HG02571 (cell line): ENCODE results near the gene CNN3.

Experiments used
- ATAC-seq: cut with Tn5 transposase; IDR thresholded peaks from one replicate; pipeline ENCODE4 v1.9.1; 2021; ENCODE audit warnings: mild to moderate bottlenecking, moderate library complexity; ENCODE audit not compliant: unreplicated experiment

CNN3 gene

GRCh38 chr1:94926915-94927404 is at the start of gene CNN3:
Gene CNN3, minus strand, starts transcription at chr1:94927110. Its CDS starts 216 bp downstream, at chr1:94926894.
- peak; percentile 90 for ATAC-seq

DNA sequence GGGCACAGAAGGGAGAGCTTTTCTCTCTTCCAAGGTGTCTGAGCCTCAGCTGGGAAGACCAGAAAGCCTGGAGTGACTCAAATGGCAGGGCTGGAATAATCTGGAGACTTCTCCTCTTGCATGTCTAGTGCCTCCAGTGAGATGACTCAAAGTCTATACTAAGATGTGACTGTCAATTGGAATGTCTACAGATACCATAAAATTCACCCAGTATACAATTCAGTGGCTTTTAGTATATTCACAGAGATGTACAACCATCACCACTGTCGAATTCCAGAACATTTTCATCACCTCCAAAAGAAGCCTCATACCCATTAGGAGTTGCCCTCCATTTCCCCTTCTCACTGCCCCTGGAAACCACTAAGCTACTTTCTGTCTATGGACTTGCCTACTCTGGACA is 47.9 kb upstream of the CNN3 start:
- ATAC-seq, result no peak

- no peak for ATAC-seq
Measured at GRCh38 chr1:94974241-94974640, 47.3 kb upstream of the CNN3 start.

DNA sequence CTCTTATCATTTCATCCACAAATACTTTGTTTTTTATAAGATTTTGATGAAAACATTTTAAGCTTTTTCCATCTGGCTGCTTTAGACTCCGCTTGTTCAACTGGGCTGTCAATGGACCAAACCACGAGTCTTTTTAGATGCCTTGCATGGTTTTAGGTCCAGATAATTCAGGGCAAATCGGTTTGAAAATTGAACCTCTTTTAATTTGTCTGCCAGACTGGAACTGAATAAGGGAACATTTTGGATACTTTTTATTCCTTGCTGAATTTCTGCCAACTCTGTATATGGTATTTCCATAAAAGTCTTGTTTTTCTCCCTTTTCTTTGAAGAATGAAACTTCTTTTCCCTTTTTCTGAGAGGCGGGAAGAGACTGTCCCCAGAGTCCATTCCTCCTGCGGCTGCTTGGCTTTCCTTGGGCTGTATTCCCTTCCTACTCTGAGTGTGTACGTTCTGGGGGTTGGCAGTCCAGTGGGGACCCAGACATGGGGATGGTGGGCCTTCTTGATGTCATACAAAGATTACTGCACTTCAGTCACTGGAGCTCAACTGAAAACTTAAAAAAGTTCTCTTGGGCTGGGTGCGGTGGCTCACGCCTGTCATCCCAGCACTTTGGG is 46.5 kb upstream of the CNN3 start:
- no peak for ATAC-seq

DNA sequence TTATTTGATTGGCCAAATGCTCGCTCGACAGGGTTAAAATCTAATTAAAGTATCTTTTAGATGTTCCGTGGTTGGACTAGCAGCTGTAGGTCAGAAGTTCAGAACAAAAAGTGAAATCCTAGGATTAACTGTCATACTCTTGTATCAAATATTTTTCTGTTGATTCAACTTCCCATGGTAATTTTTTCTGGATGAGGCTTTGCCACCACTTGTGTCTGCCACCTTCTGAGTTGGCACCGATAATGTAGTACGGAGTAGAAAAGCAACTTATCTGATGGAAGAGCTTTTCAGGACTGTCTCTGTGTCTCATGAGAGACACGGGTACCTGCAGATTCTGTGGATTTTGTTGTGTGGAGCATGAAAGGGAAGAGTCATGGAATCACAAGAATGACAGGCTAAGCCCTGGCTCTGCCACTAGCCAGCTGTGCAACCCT is 44.6 kb upstream of the CNN3 start:
- no peak for ATAC-seq

GRCh38 chr1:94970783-94971182 is 43.9 kb upstream of the CNN3 start:
- ATAC-seq, result no peak

DNA sequence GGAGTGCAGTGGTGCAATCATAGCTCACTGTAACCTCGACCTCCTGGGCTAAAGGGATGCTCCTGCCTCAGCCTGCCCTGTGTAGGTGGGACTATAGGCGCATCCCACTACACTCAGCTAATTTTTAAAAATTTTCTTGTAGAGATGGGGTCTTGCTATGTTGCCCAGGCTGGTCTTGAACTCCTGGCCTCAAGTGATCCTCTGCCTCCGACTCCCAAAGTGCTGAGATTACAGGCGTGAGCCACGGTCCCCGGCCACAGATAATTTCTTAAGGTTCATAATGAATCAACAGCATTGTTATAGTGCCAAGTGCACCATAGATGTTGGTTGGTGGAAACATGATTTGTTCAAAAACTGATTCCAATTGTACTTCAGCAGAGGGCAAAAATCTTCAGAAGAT is 42.2 kb upstream of the CNN3 start:
- no peak for ATAC-seq

GRCh38 chr1:94966033-94966432 is 39.1 kb upstream of the CNN3 start:
- no peak for ATAC-seq

- no peak for ATAC-seq
Measured at GRCh38 chr1:94963864-94964263, 37.0 kb upstream of the CNN3 start.

DNA sequence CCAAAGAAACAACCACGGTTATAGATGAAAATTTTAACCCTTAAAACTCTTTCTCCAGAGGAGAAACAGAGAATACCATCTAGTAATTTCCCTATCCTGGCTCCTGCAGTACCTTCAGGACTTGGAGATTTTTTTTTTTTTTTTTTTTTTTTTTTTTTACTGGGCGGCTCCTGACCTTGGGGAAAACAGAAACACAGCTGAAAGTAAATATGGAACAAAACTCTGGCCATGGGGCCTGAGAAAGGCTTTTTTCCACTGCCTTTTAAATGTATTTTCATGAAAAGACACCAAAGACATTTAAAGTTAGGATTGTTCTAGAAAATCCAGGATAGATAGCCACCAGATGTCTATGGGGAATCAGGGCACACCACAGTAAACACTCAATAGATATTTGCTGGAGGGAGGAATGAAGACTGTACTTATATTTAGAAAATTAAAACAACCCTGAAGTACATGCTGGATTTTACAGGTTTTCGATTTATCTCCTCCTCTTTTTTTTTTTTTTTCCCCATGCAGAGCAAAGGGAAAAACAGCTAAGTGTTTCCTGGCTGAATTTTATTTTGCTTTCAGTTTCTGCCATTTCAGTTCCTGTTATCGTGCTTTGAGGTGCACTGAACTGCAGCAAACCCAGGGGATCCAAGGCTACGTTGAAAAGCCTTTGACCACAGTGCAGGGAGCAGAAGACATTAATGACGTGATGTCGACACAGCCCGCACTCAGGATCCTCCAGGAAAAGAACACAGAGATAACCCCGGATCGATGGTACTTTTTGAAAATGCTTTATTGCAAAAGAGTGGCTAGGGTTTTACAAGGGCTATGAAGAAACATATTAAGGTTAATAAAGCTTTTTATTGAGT is 35.7 kb upstream of the CNN3 start:
- ATAC-seq, result peak; percentile 95

GRCh38 chr1:94961988-94962387 is 35.1 kb upstream of the CNN3 start:
- no peak for ATAC-seq

- ATAC-seq, result no peak
Measured at GRCh38 chr1:94961582-94961981, 34.7 kb upstream of the CNN3 start.

- ATAC-seq, result no peak
Measured at GRCh38 chr1:94958081-94958480, 31.2 kb upstream of the CNN3 start.

DNA sequence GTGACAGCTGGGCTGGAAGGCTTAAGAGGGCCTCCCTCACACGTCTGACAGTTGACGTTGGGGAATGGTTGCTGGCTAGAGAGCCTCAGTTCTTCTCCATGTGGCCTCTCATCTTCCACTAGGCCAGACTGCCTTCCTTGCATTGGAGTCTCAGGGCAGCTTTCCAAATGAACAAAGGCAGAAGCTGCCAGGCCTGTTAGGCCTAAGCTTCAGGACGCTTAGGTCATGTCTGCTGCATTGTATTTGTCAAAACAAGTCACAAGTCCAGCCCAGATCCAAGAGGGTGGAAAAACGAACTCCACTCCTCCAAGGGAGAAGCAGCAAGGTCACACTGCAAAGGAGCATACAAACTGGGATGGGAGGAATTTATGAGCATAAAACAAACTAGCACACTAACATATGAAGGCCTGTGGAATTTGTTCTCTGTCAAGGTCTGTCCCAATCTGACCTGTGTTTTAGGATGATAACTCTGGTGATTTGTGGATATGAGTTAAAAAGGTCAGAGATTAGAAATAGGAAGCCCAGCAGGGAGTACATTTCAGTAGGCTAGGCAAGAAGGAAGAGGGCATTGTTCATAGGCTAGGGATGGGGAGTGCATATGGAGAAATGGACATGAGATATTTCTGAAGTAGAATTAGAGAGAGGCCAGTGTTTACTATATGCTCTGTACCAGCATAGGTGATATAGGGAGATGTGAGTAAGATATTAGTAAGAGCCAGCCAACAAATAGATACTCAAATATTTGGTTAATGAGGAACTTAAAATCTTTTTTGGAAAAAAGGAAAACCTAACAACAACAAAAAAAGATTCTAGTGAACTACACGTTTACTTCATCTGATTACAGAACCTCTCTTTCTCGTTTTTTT is 29.1 kb upstream of the CNN3 start:
- no peak for ATAC-seq

GRCh38 chr1:94954263-94955220 is 27.6 kb upstream of the CNN3 start:
- ATAC-seq, result no peak

- no peak for ATAC-seq
Measured at GRCh38 chr1:94953746-94954145, 26.8 kb upstream of the CNN3 start.

GRCh38 chr1:94953107-94953506 is 26.2 kb upstream of the CNN3 start:
- no peak for ATAC-seq

DNA sequence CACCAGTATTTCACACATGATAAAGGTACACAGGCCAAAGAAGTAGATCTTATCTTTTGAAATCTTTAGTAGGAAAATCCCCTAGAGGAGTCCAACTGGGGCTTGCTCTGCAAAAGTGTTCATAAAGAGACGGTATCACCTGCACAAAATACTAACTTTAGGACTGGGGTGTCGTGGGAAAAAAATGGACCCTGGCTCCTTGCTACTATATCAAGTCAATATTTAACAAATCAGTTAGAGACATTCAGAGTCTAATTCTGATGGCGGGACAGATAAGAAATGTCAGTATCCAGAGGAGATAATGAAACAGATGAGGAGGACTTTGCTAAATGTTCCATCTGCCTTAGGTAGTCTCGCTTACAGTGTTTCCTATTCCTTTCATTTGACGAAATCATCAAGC is 25.6 kb upstream of the CNN3 start:
- ATAC-seq, result no peak

DNA sequence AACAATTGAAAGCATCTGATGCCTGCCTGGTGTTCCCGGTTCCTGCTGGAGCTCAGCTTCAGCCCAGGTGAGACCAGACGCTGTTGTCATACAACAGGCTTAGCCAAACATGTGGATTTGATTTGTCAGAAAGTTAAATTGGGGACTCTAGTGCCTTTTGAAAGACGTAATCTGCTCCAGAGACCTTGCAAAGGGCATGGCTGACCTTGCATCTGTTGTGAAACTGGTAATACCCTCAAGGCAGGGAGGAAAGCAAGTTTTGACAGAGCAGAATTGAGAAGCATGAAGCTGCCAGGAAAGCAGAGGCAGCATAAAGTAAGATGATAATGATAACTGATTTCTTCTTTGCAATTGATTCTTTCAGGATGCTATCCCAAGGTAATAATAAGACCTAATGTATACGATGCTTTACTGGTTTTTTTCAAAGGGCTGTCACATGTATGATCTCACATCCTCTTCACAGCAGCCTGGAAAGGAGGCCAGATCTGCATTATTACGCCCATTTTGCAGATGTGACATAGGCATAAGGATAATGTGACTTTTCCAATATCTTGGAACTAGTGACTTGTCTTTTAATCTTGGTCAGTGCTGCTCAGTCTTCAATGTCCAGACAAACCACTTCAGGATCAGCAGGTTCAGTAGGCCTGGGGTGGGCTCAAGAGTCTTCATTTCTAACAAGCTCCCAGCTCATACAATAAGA is 24.7 kb upstream of the CNN3 start:
- no peak for ATAC-seq

DNA sequence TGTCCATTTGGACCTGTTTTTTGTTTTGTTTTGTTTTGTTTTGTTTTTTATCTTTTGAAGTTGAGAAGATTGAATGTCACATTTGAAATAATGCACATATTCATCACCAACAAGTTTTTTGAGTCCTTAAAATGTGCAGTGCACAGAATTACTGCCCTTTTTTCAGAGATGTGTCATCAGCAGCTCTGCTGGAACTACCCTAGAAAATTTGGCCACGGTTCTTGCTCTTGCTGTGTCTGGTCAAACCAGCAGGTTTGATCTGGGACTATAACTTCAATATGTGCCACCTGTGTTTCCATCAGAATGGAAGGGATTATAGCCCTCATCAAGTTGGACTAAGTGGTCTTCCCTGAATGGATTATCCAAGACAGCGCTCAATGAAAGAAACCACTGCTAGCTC is 24.1 kb upstream of the CNN3 start:
- ATAC-seq, result no peak
